Stomach (tissue), 4 donors: ENCODE results near the gene HIPK3.

ENCODE experiments used
- EP300 ChIP-seq: sonication (generic); formaldehyde crosslinking; IDR thresholded peaks from one replicate; pipeline ENCODE4 v1.6.1; 2017; ENCODE audit warnings: antibody characterized with exemption
- POLR2A ChIP-seq, 4 donors: fragments of 450-650 bp; IDR thresholded peaks; one replicate each; pipeline ENCODE4 v1.6.1; 2016; ENCODE audit warnings: antibody characterized with exemption in 4 of 4, control low read depth in 2 of 4, mild to moderate bottlenecking in 1 of 4, moderate library complexity in 1 of 4
- POLR2AphosphoS5 ChIP-seq, 3 donors: sonication (generic); formaldehyde crosslinking; IDR thresholded peaks; one replicate each; pipeline ENCODE4 v1.6.1; 2016; ENCODE audit warnings: antibody characterized with exemption in 3 of 3
- TF ChIP-seq, protein P1 (sequence below), 7 experiments: fragments of 450-650 bp in 4 of 7; fragments of 200-600 bp in 3 of 7; sonication (generic) in 3 of 7; IDR thresholded peaks; one replicate each; pipeline ENCODE4 v1.5.1; 2016 to 2019; ENCODE audit warnings: antibody characterized with exemption in 7 of 7, control low read depth in 2 of 7, mild to moderate bottlenecking in 1 of 7

DNA sequence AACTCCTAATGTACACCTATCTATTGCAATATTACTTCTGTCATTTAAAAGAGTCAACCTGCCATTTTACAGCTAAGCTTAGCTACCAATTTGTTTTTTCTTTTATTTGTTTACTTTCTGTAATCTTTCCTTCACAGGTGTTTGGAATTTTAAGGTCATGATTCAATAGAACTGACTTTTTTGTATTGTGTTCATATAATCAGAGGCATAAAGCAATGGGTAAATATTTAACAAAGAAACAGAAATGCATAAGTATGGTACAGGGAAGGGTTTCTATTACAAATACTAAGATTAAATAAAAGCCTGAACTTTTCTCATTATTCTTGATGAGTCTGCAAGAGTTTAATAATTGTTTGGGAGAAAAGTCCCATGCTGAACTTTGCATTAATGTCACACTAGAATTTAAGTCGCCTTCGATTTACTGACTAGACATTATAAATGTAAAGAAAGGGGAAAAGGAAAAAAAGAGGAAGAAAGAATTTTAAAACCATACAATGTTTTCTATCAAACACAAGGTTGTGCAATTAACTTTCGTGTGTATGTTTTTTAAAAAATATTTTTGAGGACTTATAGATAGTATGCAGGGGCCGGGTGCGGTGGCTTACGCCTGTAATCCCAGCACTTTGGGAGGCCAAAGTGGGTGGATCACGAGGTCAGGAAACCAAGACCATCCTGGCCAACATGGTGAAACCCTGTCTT is 35.0 kb upstream of the HIPK3 start:
- TF ChIP-seq, protein P1, sequence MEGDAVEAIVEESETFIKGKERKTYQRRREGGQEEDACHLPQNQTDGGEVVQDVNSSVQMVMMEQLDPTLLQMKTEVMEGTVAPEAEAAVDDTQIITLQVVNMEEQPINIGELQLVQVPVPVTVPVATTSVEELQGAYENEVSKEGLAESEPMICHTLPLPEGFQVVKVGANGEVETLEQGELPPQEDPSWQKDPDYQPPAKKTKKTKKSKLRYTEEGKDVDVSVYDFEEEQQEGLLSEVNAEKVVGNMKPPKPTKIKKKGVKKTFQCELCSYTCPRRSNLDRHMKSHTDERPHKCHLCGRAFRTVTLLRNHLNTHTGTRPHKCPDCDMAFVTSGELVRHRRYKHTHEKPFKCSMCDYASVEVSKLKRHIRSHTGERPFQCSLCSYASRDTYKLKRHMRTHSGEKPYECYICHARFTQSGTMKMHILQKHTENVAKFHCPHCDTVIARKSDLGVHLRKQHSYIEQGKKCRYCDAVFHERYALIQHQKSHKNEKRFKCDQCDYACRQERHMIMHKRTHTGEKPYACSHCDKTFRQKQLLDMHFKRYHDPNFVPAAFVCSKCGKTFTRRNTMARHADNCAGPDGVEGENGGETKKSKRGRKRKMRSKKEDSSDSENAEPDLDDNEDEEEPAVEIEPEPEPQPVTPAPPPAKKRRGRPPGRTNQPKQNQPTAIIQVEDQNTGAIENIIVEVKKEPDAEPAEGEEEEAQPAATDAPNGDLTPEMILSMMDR (IDR thresholded peaks at IDR 0.05), result no peak
- TF ChIP-seq POLR2A (IDR thresholded peaks at IDR 0.05), result no peak
- TF ChIP-seq POLR2AphosphoS5 (IDR thresholded peaks at IDR 0.05), result no peak
- TF ChIP-seq EP300, result no peak
